OCI-LY7 (cell line): ENCODE data around the gene LDLRAD4. TPM values are rescaled to one million over a fixed set of nuclear protein-coding genes. Genes with fewer than 3 reads are reported as not detected.

Source experiments
- BruUV-seq: library from RNA; stranded (reverse); fragments of 400-500 nt; replicated peaks from 2 replicates; lab custom pipeline; 2021; lab: Mats Ljungman, UMichigan
- CTCF ChIA-PET: fragments of 300-600 bp; sonication (Branson Sonifier 250); formaldehyde crosslinking; loops from one replicate; lab custom pipeline; 2022; ENCODE audit warnings: antibody characterized with exemption; ENCODE audit not compliant: unreplicated experiment; lab: Charles Lee
- POLR2A ChIA-PET: fragments of 300-600 bp; sonication (Branson Sonifier 250); formaldehyde crosslinking; loops from one replicate; lab custom pipeline; 2022; ENCODE audit warnings: antibody characterized with exemption; lab: Charles Lee
- DNase-seq: peaks from one replicate; pipeline ENCODE4 v3.0.0-alpha.2; 2015; ENCODE audit warnings: low spot score
- H2AFZ ChIP-seq: fragments of 200-600 bp; sonication (generic), shearing (Covaris generic); 2 replicates; pipeline ENCODE4 v1.6.1; 2014; ENCODE audit warnings: mild to moderate bottlenecking, antibody characterized with exemption, low read length, moderate library complexity
- H3K27ac ChIP-seq: fragments of 200-600 bp; sonication (generic); 2 replicates; pipeline ENCODE4 v1.5.1; 2014; ENCODE audit warnings: mixed run types, low read depth, mild to moderate bottlenecking, moderate library complexity, low read length, inconsistent platforms; ENCODE audit not compliant: poor library complexity, severe bottlenecking
- H3K36me3 ChIP-seq: fragments of 200-600 bp; sonication (generic); 2 replicates; pipeline ENCODE4 v1.6.1; 2014; ENCODE audit warnings: mild to moderate bottlenecking, antibody characterized with exemption, low read length, moderate library complexity, mixed read lengths; ENCODE audit not compliant: insufficient read depth
- H3K4me1 ChIP-seq: fragments of 200-600 bp; sonication (generic); 2 replicates; pipeline ENCODE4 v1.5.1; 2014; ENCODE audit warnings: mild to moderate bottlenecking, low read length; ENCODE audit not compliant: insufficient read depth, poor library complexity, severe bottlenecking
- H3K4me2 ChIP-seq: fragments of 200-600 bp; sonication (generic); 2 replicates; pipeline ENCODE4 v1.6.1; 2014; ENCODE audit warnings: mild to moderate bottlenecking, low read length
- H3K4me3 ChIP-seq: fragments of 200-600 bp; sonication (generic); 2 replicates; pipeline ENCODE4 v1.5.1; 2014; ENCODE audit warnings: mild to moderate bottlenecking, low read depth, low read length; ENCODE audit not compliant: poor library complexity, severe bottlenecking
- H3K79me2 ChIP-seq: fragments of 200-600 bp; sonication (generic); 2 replicates; pipeline ENCODE4 v1.6.1; 2016; ENCODE audit warnings: low read depth, mild to moderate bottlenecking, low read length, moderate library complexity, mixed read lengths; ENCODE audit not compliant: insufficient read depth
- H3K9me2 ChIP-seq: fragments of 200-600 bp; sonication (generic); 2 replicates; pipeline ENCODE4 v1.6.1; 2016; ENCODE audit warnings: mild to moderate bottlenecking, low read length, mixed read lengths; ENCODE audit not compliant: insufficient read depth
- H3K9me3 ChIP-seq: fragments of 200-600 bp; sonication (generic); 2 replicates; pipeline ENCODE4 v1.6.1; 2014; ENCODE audit warnings: mild to moderate bottlenecking, mixed run types, low read length, mixed read lengths
- H4K20me1 ChIP-seq: fragments of 200-600 bp; sonication (generic); 2 replicates; pipeline ENCODE4 v1.6.1; 2014; ENCODE audit warnings: mild to moderate bottlenecking, antibody characterized with exemption, low read length, moderate library complexity, mixed read lengths; ENCODE audit not compliant: insufficient read depth
- EZH2phosphoT487 ChIP-seq: fragments of 200-600 bp; sonication (generic); IDR thresholded peaks from 2 replicates; pipeline ENCODE4 v1.6.1; 2018; ENCODE audit warnings: low read depth, borderline replicate concordance, mild to moderate bottlenecking, mixed run types, antibody characterized with exemption, low read length, moderate library complexity, mixed read lengths
- intact Hi-C: fragments of 100-400 bp; cut with micrococcal nuclease; formaldehyde crosslinking; loops from one replicate; pipeline ENCODE4 v1.10.0; 2022; ENCODE audit not compliant: unreplicated experiment
- total RNA-seq, 2 experiments: library from RNA; depleted of rRNA in 1 of 2; stranded (reverse); fragments of >200 nt in 1 of 2; shearing (Covaris generic) in 1 of 2; gene quantifications; 2 replicates each; pipeline ENCODE4 v1.2.3, GENCODE V29; 2014 to 2022
- TF ChIP-seq, protein P1 (sequence below): fragments of 200-600 bp; sonication (generic); conservative IDR thresholded peaks from 2 replicates; pipeline ENCODE4 v1.5.1; 2014; ENCODE audit warnings: mild to moderate bottlenecking, antibody characterized with exemption, low read length, moderate library complexity, mixed read lengths

Gene LDLRAD4
- total RNA-seq, 2 experiments from 2014 or later: 26.2 to 43.8 TPM

DNA sequence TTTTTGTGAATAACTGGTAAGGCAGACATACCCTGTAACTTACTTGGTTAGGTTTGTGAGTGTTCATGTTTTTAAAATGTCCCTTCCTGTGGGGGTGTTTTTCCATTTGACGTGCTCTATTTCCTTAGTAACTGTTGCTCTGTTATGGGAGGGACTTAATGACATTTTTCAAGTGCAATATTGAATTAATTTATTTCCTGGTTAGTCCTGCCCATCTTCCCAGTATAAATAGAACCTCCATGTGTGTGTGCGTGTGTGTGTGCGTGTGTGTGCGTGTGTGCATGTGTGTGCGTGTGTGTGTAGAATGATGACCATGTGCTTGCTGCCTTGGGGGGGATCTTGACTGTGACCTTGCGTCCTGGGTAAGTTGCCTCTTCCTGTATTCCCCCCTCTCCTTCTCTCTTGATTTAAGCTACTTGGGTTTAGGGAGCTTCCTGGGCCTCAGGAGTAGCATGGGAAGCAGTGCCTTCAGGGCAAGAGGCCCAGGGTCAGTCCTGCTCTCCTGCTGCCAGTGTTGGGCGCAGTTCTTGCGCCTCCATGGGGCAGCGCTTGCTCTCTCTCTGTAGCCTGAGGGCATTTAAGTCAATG, 163.9 kb downstream of the LDLRAD4 start:
- H3K4me1 ChIP-seq: peaks cover 6% of the 10 kb centered on the region
- peak overlapping the region; percentile 16; the same call in 1 of the 2 replicates for H2AFZ ChIP-seq
- no peak for DNase-seq

DNA sequence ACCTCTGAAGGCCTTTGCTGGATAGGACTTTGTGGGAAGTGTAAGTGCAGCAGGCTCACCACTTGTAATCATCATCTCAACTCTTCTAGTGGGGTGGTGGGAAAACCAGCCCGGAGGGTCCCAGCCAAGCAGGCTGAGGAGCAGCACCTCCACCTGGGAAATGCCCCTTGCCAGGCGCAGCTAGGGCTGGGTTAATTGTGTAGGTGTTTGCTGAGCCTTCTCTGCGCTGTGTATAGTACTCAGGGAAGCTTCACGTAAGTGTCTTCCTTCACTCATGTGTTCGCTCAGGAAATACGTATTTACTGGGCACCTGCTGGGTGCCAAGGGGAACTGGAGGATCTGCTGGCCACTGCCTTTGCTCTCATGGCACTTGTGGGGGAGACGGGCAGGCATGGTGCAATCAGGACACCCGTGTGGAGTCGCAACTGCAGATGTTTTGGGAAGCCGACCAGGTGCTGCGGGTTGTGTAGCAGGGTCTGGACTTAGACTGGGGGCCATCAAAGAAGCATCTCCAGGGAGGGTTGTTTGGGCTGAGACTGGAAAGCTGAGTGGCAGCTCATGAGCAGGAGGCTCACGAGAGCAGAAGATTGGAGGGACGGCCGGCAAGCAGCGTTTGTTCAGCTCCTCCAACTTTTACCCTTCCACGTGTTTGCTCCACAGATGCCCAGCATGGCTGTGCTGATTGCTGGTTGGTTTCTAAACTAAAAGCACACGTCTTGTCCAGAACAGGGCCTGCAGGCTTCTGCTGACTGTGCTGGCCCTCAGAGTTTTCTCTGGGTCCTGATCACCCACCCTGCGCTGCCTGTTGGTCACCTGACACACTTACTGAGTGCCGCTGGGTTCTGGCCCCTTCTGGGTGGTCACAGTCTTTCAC, 164.6 kb downstream of the LDLRAD4 start:
- Histone ChIP-seq H3K9me3 (no peaks in the 10 kb centered on the region), H3K4me3 (no peak overlapping the region), H3K4me2 (peak overlapping the region; percentile 59; the same call in 1 of the 2 replicates), H3K36me3 (no peaks in the 10 kb centered on the region), H3K4me1 (peaks cover 6% of the 10 kb centered on the region), H3K27ac (no peak overlapping the region), H4K20me1 (no peaks in the 10 kb centered on the region), H3K79me2 (no peaks in the 10 kb centered on the region), H2AFZ (no peak overlapping the region), H3K9me2 (no peaks in the 10 kb centered on the region)
- ChIA-PET CTCF (no interaction called here), POLR2A (no interaction called here)
- TF ChIP-seq, protein P1, sequence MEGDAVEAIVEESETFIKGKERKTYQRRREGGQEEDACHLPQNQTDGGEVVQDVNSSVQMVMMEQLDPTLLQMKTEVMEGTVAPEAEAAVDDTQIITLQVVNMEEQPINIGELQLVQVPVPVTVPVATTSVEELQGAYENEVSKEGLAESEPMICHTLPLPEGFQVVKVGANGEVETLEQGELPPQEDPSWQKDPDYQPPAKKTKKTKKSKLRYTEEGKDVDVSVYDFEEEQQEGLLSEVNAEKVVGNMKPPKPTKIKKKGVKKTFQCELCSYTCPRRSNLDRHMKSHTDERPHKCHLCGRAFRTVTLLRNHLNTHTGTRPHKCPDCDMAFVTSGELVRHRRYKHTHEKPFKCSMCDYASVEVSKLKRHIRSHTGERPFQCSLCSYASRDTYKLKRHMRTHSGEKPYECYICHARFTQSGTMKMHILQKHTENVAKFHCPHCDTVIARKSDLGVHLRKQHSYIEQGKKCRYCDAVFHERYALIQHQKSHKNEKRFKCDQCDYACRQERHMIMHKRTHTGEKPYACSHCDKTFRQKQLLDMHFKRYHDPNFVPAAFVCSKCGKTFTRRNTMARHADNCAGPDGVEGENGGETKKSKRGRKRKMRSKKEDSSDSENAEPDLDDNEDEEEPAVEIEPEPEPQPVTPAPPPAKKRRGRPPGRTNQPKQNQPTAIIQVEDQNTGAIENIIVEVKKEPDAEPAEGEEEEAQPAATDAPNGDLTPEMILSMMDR: no peak
- TF ChIP-seq EZH2phosphoT487: no peak
- intact Hi-C loops: no loop called here
- no peak for DNase-seq
- no TSS peak for BruUV-seq

More for the DNA sequence above, 163.9 kb downstream of the LDLRAD4 start:
- Histone ChIP-seq H3K27ac (no peak overlapping the region), H3K9me2 (no peaks in the 10 kb centered on the region), H4K20me1 (no peaks in the 10 kb centered on the region), H3K4me2 (peak overlapping the region; percentile 59; the same call in 1 of the 2 replicates), H3K4me3 (no peak overlapping the region), H3K79me2 (no peaks in the 10 kb centered on the region), H3K9me3 (no peaks in the 10 kb centered on the region), H3K36me3 (no peaks in the 10 kb centered on the region)
- CTCF ChIA-PET: no interaction called here
- intact Hi-C loops: no loop called here
- no TSS peak for BruUV-seq
- POLR2A ChIA-PET: no interaction called here
- TF ChIP-seq, protein P1: no peak
- TF ChIP-seq EZH2phosphoT487: no peak
